HG03064 (cell line): ENCODE measurements around the gene PYGB.
A peak's percentile ranks its signal among the peaks of the same experiment; 100 is the strongest.

ENCODE experiments used
- ATAC-seq: cut with Tn5 transposase; IDR thresholded peaks from one replicate; pipeline ENCODE4 v1.9.1; 2021; ENCODE audit warnings: low read depth; ENCODE audit not compliant: unreplicated experiment

Gene PYGB

DNA sequence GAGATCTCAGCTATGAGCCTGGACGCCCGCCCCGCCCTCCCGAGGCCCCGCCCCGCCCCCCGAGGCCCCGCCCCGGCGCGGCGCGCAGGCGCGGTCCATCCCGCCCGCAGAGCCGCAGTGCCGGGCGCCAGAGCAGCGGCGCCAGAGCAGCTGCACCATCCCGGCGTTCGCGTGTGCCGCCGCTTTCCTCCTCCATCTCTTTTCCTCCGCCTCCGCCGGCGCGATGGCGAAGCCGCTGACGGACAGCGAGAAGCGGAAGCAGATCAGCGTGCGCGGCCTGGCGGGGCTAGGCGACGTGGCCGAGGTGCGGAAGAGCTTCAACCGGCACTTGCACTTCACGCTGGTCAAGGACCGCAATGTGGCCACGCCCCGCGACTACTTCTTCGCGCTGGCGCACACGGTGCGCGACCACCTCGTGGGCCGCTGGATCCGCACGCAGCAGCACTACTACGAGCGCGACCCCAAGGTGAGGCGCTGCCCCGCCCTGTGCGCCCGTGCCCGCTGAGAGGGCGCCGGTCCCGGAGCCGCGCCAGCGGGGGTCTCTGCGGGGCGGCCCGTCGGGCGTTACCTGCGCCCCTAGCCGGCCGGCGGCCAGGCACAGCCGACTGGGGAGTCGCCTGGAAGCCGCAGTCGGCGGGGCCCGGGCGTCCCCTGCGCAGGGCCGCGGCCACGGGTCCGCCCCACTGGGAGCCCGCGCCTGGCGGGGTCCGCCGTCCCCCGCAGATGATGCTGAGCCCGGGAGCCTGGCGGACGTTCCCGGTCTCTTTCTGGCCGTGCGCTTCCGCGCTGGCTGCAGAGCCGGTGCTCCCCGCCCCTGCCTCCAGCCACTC, at the start of gene PYGB:
Gene PYGB, plus strand, starts transcription at position 130 of the 830 bp plus-strand sequence. Its CDS starts 94 bp downstream, at position 224.
- ATAC-seq: peak; percentile 56

DNA sequence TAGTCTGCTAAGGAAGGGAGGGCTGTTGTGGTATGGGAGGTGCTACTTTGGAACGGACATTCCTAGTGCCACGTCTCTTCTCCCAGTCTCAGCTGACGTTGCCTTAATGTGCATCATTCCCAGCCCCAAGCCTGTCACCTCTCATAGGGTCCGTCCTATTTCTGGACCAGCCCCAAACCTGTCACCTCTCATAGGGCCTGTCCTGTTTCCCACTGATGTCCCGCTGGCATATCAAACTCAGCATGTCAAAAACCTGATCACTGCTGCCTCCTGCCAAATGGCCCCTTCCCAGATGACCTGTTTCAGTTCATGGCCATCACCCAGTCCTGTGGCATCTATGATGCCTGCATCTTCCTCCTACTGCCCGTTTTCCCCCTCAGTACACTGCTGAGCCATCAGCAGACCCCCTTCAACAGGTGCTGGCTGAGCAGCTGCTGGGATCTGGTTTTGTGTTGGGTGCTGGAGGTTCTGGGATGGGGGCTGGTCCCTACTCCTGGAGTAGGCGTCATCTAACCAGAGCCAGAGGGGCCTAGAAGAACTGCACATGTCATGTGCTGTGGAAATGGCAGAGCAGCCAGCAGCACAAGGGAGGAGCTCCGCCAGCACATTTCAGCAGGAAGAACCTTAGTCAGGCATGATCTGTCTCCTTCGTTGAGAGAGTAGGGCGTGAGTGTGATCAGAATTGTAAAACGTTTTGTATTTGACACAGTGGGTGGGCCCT, 49.1 kb upstream of the PYGB start:
- ATAC-seq: no peak

DNA sequence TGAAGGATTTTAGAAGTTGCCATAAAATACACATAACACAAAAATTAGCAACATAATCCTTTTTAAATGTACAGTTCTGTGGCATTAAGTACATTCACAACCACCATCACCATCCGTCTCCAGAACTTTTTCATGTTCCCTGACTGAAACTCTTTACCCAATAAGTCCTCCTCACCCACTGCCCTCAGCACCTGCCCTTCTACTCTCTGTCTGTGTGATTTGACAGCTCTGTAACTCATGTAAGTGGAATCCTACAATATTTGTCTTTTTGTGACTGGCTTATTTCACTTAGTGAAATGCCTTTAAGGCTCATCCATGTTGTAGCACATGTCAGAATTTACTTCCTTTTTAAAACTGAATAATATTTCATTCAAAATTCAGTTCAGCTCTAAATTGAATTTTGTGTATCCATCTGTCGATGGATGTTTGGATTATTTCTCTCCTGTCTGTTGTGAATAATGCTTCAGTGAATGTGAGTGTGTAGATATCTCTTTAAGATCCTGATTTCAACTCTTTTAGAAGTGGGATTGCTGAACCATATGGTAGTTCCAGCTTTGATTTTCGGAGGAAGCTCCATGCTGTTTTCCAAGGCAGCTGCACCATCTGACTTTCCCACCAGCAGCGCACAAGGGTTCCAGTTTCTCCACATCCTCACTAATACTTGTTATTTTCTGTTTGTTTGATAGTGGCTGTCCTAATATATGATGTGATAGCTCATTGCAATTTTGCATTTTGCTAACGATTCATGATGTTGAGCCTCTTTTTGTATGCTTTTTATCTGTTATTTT, 48.2 kb upstream of the PYGB start:
- no peak for ATAC-seq

DNA sequence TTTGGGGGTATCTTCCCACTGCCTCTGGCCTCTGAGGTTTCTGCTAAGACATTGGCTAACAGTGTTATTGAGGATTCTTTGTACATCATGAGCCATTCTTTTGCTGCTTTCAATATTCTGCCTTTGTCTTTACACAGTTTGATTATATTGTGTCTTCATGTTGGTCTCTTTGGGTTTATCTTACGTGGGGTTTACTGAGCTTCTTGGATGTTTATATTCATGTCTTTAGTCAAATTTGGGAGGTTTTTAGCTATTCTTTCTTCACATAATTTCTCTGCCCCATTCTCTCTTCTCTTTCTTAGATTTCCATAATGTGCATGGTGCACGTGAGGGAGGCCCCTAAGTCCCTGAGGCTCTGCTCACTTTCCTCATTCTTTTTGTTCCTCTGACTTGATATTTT, 44.8 kb upstream of the PYGB start:
- ATAC-seq: no peak

DNA sequence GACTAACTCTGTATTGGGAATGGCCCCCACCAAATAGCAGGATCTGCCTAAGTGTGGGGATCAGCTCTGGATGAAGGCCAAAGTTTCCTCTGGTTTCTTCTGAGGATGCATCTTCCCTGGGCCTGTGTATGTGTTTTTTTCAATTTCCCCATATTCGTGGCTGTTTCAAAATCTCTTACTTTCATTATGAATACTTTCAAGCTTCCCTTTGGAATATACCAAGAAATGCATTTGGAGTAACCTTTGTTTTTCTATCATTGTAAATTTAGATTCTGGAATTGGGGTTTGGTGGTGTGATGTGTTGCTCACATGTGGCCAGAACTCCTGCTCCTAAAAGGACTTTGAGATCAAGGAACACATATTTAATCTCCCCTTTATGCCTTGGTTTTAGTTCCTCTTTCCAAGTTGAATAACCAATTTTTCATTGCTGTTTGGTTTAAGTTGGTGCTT, 44.0 kb upstream of the PYGB start:
- ATAC-seq: no peak

DNA sequence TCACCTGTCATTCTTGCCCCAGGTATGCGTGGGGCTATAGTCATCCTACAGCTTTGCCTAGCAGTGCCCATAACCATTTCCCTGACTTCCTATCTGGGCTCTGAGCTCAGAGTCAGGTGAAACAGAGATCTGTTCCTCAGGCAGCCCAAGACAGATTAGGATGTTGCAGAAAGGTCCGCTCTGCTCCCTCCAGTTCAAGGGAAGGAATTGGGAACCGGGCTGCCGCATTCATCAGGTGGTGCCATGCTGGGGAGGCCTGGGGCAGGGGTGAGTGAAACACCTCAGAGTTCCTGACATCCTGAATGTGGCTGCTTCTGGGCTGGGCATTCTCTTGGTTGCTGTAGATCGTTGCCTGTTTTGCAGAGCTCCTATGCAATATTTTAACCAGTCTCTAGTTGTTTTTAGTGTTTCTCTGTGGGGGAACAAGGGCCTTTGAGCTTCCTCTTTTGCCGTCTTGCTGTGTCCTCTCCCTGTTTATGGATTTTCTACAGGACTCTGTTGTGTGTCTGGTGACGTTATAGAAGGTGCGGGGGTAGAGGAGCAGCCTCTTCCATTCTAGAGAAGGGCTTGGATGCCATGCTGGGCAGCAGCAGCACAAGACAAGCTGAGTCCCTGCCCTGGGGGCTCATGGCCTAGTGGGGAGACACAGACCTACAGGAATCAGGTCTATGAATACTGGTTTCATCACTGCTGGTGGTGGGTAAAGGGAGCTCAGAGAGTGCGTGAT, 43.2 kb upstream of the PYGB start:
- ATAC-seq: no peak

DNA sequence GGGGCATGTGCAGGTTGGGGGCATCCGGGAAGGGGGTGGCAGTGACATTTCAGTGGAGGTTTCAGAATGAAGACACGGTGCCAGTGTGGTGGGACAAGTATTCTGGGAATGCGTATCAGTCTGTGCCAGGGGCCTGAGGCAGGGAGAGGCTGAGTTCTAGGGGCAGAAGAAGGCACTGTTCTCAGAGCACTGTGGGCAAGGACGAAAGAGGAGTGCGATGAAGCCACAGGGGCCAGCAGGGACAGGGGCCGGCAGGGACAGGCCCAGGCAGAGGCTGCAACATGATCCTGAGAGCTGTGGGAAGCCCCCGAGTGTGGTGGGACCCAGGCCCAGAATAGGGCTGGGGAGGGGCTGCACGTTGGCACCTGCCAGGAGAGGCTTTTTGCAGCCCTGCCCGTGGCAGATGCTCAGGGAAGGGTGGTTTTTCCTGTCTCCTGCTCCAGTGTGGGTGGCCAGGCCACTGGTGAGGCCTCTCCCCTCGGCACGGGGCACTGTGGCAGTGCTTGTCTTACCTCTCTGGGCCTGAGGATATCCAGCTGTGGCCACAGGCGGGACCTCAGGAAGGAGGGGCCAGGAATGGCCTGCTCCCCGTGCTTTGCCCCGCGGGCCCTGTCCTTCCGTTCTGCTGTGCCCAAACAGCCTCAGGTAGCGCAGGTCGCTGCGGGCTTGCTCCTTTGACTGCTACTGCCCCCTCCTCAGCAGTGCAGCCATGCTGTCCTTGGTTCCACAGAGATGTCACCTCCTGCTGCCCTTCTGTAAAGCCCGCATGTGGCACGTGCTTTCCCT, 42.4 kb upstream of the PYGB start:
- ATAC-seq: no peak

DNA sequence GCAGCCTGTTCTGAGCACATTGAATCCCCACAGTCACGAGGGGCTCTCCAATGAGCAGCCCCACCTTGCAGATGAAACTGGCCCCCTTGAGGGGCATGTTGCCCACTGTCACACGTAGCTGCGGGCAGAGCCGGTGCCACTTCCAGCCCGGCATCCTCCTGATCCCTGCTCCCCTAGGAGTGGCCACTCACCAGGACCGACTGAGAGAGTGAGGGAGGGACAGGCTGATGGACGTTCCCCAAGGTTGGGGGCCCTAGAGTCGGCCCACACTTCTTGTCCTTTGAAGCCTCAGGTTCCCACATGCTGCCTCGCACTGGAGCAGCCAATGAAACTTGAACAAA, 41.9 kb upstream of the PYGB start:
- ATAC-seq: no peak

DNA sequence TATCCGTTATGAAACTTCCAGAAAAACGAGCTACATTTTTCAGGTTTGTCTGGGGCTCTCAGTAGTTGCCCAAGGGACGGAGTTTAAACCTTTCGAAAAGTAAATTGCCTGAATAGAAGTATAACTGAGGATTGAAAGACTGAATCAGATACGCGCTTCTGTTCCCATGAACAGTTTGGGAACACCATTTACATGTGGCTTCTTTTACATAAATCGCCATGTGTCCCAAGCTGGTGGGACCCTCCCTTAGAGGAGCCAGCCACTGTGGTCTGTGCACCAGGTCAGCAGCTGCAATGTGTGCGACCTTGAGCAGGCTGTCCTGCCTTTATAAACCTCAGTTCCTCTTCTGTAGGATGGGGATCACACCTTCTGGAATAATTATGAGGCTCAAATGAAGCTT, 41.3 kb upstream of the PYGB start:
- no peak for ATAC-seq

DNA sequence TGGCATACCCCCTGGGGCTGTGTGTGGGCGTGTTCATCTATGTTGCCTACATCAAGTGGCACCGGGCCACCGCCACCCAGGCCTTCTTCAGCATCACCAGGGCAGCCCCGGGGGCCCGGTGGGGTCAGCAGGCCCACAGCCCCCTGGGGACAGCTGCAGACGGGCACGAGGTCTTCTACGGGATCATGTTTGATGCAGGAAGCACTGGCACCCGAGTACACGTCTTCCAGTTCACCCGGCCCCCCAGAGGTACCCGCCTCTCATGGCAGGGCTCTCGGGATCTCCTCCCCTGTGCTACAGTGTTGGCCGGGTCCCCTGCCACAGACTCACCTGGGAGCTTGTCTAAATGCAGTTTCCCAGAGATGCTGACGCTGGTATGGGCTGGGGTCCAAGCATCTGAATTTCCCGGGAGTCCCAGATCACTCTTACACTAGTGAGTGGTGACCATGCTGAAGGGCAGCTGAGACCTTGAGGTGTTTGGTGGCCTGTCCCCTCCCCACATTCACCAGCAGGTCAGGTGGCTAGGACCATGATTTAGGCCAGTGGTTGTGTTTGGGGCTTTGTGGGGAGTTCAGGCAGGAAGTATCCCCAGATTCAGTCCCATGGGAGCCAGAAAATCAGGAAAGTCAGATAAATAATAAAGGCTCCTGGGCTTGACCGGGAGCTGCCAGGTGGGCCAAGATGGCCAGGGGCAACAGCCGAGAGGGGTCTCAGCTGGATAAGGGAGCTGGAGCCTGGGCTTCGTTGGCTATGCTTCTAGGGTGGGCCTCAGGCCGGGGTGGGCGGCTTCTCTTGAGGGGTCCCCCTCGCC, 40.5 kb upstream of the PYGB start:
- no peak for ATAC-seq

DNA sequence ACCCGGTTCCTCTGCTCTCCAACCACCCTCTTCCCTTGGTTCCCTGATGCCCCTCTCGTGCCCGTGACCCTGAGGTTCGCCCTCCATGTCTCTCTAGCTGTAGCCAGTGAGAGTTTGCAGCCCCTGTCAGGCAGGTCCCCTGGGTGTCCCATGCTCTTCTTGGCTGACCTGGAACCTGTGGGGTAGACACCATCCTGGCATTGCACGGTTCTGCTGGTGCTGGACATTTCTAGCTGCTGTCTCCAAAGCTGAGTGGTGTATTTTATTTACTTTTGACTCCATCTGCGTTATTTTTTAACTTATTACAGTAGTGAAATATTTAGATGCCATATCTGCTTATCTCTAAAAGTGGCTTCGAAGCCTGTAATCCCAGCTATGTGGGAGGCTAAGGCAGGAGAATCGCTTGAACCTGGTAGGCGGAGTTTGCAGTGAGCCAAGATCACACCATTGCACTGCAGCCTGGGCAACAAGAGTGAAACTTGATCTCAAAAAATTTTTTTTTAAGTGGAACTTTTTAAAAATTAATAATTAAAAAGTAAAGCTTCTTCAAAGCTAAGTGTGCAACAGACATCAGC, 39.8 kb upstream of the PYGB start:
- ATAC-seq: no peak

DNA sequence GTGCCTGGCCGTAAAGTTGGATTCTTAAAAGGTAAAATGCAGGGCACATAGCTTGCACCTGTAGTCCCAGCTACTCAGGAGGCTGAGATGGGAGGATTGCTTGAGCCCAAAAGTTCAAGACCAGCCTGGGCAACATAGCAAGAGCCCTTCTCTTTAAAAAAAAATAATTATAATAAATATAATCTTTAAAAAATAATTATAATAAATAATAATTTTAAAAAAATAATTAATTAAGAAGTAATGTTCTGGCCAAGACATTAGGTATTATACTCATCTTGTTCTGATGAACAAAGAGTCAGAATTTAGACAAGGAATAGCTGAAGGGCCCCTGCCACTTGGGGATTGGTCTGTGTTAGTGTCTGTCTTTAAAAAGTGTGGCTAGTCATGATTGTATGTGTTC, 38.5 kb upstream of the PYGB start:
- ATAC-seq: no peak

DNA sequence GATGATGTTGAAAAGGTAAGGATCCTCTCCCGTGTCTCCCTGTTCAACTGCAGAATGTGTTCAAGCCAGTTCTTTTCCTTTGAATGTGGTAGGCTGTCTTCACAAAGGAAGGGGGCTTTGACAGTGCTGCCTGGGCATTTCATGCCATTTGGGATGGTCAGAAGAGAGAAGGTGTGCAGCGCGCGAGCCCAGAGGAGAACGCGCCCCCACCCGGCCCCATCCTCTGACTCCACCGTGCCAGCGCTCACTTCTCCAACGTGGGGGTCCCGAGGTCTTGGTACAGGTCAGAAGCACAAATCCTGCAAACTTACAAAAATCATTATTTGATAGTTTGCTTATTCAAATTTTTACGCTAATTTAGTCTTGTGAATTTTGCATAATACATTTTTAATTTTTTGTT, 38.0 kb upstream of the PYGB start:
- ATAC-seq: no peak

DNA sequence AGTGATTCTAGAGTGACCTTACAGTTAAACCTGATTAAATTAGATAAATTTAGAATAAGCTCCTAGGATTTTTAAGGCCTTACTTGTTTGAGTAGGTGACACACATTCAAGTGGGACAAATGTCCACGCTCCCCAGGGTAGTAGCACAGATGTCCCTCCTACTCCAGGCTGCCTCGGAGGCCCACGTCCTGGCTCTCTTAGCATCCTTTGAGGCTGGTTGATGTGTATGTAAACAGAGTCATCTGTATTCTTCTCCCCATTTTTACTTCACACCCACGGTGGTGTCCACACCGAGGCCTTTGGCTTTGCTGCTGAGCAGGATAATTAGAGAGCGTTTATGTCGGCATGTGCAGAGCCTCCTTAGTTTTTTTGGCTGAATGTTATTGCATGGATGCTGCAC, 36.6 kb upstream of the PYGB start:
- ATAC-seq: no peak

DNA sequence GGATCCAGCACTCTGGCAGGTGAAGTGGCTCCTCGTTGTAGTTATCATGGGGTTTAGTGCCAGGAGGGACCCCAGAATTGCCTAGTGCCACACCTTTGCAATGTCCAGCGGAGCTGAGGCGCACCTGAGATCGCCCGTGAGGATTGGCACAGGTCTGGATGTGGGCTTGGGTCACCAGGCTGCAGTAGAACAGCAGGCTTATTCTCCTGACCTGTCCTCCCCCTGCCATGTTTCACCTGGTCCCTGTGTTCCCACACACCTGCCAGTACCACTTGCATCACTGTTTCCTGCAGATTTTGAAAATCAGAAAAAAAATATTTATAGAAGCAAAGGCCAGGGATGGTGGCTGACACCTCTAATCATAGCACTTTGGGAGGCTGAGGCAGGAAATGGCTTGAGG, 35.6 kb upstream of the PYGB start:
- no peak for ATAC-seq

DNA sequence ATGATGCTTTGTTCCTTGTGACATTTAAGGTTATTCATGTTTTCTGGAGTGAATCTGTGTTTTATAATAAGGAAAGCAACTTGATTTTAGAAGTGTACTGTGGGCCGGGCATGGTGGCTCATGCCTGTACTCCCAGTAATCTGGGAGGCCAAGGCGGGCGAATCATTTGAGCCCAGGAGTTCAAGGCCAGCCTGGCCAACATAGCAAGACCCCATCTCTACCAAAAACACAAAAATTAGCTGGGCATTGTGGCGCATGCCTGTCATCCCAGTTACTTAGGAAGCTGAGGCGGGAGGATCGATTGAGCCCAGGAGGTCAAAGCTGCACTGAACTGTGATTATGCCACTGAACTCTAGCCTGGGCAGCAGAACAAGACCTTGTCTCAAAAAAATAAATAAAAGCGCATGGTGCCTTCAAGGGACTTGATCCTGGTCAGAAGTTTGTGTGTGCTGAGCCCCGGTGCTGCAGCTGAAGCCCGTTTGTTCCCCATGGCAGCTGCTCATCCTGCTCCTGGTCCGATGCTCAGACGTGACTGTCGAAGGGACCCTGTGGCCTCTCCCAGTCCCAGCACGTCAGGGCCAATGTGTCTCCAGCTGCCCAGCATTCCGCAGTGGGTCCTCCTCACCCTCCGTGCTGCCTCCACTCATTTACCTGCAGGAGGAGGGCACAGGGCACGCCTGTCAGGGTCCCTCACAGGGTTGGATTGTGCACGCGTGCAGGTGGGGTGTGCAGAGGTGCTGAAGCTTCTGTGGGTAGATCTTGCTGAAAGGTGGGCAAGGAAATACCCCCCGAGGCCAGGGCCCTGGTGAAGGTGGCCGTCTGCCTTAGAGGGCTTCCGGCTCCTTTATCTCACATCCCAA, 34.1 kb upstream of the PYGB start:
- ATAC-seq: no peak

DNA sequence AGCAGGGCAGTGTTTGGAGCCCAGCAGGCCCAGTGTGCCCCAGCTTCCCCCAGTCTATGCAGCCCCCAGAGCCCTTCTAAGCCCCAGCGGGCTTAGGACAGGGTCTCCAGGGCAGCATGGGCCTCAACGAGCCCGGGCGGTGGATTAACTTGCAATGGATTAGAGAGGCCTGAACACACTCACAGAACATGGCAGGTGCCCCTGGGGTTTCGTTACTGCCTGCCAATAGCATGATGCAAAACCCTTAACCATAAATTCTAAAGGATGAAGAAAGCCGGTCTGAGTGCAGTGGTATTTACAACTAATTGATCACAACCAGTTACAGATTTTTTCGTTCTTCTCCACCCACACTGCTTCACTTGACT, 33.5 kb upstream of the PYGB start:
- ATAC-seq: no peak

DNA sequence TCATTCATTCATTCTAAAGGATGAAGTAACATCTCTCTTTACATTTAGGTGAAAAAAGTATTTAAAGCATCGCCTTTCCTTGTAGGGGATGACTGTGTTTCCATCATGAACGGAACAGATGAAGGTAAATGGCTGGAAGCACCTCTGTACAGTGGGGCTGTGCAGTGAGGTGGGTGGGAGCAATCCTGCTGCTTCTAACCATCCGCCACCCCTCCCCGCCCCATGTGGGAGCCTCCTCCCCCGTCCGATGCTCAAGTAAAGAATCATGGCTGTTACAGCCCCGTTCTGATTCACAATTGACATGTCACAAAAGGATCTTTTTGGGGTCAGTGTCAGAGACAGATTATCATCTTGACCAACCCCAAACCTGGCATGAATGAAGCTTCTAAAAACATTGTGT, 33.1 kb upstream of the PYGB start:
- ATAC-seq: no peak
